HepG2 (cell line): ENCODE results near the gene PARM1. TPM values are rescaled to one million over a fixed set of nuclear protein-coding genes. Genes with fewer than 3 reads are reported as not detected.

ENCODE experiments used
- ATAC-seq: fragments of 200-7000 bp; cut with Tn5 transposase; 3 replicates; pipeline ENCODE4 v1.9.1; 2020; ENCODE audit warnings: mild to moderate bottlenecking, moderate library complexity
- BruUV-seq: library from RNA; stranded (reverse); fragments of 400-500 nt; replicated peaks from 2 replicates; lab custom pipeline; 2021; lab: Mats Ljungman, UMichigan
- CTCF ChIA-PET: fragments of 300-600 bp; formaldehyde crosslinking; extraction: SDS; loops from one replicate; lab custom pipeline; 2021; ENCODE audit warnings: low total read pairs, inconsistent platforms, low intra/inter-chr PET ratio; lab: Yijun Ruan, JAX
- POLR2A ChIA-PET: fragments of 350-600 bp; sonication (Branson Sonifier 250); formaldehyde crosslinking; loops from one replicate; lab custom pipeline; 2020; ENCODE audit warnings: antibody characterized with exemption, inconsistent platforms; lab: Yijun Ruan, JAX
- DNase-seq: peaks from one replicate; pipeline ENCODE4 v3.0.0-alpha.2; 2015; ENCODE audit warnings: low spot score
- FAIRE-seq: peaks from 3 replicates; lab custom pipeline; 2011; peaks lifted over from hg19 to GRCh38; lab: Jason Lieb, UNC
- H2AFZ ChIP-seq: one replicate; pipeline ENCODE4 v1.6.1; 2011; ENCODE audit warnings: low read length, inconsistent platforms
- H3K27ac ChIP-seq: fragments of 300-600 bp; 3 replicates; pipeline ENCODE4 v1.8.0; 2011; ENCODE audit warnings: mixed run types, mild to moderate bottlenecking, mixed read lengths, low read length, inconsistent platforms; ENCODE audit not compliant: insufficient read depth; ENCODE audit errors: extremely low read length
- H3K27me3 ChIP-seq, 2 experiments: fragments of 200-600 bp in 1 of 2; 2 replicates in 1 of 2; 3 replicates in 1 of 2; pipeline versions ENCODE4 v1.6.0 to v1.8.0; 2011; ENCODE audit warnings: low read length in 2 of 2, mild to moderate bottlenecking in 2 of 2, moderate library complexity in 2 of 2, inconsistent platforms in 1 of 2; ENCODE audit not compliant: insufficient read depth in 2 of 2, control insufficient read depth in 1 of 2
- H3K36me3 ChIP-seq, 2 experiments: fragments of 200-600 bp in 1 of 2; replicated peaks in 1 of 2; 2 replicates in 1 of 2; 3 replicates in 1 of 2; pipeline versions ENCODE4 v1.5.1 to v1.8.0; 2011; ENCODE audit warnings: low read length in 2 of 2, inconsistent platforms in 1 of 2; ENCODE audit not compliant: insufficient read depth in 2 of 2, control insufficient read depth in 1 of 2
- H3K4me1 ChIP-seq: 2 replicates; pipeline ENCODE4 v1.5.1; 2012; ENCODE audit warnings: low read length, inconsistent platforms; ENCODE audit not compliant: insufficient read depth
- H3K4me2 ChIP-seq: 2 replicates; pipeline ENCODE4 v1.6.0; 2011; ENCODE audit warnings: low read depth, low read length, inconsistent platforms
- H3K4me3 ChIP-seq, 3 experiments: fragments of 200-600 bp in 1 of 3; sonication (generic), shearing (Covaris generic) in 1 of 3; replicated peaks in 1 of 3; 2 replicates each; pipeline ENCODE4 v1.5.1; 2011 to 2016; ENCODE audit warnings: low read length in 3 of 3, inconsistent platforms in 2 of 3, low read depth in 2 of 3, mild to moderate bottlenecking in 2 of 3, control low read depth in 1 of 3, mixed read lengths in 1 of 3; ENCODE audit not compliant: insufficient read depth in 1 of 3
- H3K79me2 ChIP-seq: one replicate; pipeline ENCODE4 v1.6.1; 2011; ENCODE audit warnings: low read length, inconsistent platforms; ENCODE audit not compliant: insufficient read depth
- H3K9ac ChIP-seq: 2 replicates; pipeline ENCODE4 v1.6.0; 2011; ENCODE audit warnings: mild to moderate bottlenecking, low read depth, low read length, inconsistent platforms; ENCODE audit not compliant: insufficient read depth
- H3K9me3 ChIP-seq: 2 replicates; pipeline ENCODE4 v1.5.1; 2012; ENCODE audit warnings: mild to moderate bottlenecking, low read length
- H4K20me1 ChIP-seq: 2 replicates; pipeline ENCODE4 v1.6.0; 2011; ENCODE audit warnings: inconsistent platforms, mild to moderate bottlenecking, low read length, moderate library complexity; ENCODE audit not compliant: insufficient read depth
- MTF2 ChIP-seq: sonication (generic); formaldehyde crosslinking; IDR thresholded peaks from 2 replicates; pipeline ENCODE4 v1.5.0; 2020; ENCODE audit warnings: missing genetic modification reagents, borderline replicate concordance
- ZNF629 ChIP-seq: sonication (generic); formaldehyde crosslinking; conservative IDR thresholded peaks from 2 replicates; pipeline ENCODE4 v1.5.0; 2020; ENCODE audit warnings: missing genetic modification reagents
- ZNF768 ChIP-seq: sonication (generic); formaldehyde crosslinking; IDR thresholded peaks from 2 replicates; pipeline ENCODE4 v1.4.0; 2020; ENCODE audit warnings: missing genetic modification reagents
- ZNF800 ChIP-seq: sonication (generic); formaldehyde crosslinking; IDR thresholded peaks from 2 replicates; pipeline ENCODE4 v1.4.0; 2020; ENCODE audit warnings: missing genetic modification reagents
- WGBS: methylation state at CpG from one replicate; pipeline ENCODE4 v1.1.6; 2017; ENCODE audit warnings: low lambda C conversion rate; 5-methylcytosine and 5-hydroxymethylcytosine counted together
- in situ Hi-C: cut with HindIII; loops from 2 replicates; pipeline ENCODE4 v1.10.0; 2017; ENCODE audit warnings: low pct_unique_long_range_greater_than_20kb; ENCODE audit not compliant: extremely low pct_ligation_motif_present
- intact Hi-C: fragments of 100-400 bp; cut with micrococcal nuclease; formaldehyde crosslinking; loops from one replicate; pipeline ENCODE4 v1.10.0; 2022; ENCODE audit not compliant: unreplicated experiment
- polyA plus RNA-seq, 8 experiments: library from polyadenylated mRNA; depleted of rRNA in 3 of 8; stranded (reverse) in 7 of 8; unstranded in 1 of 8; fragments of >200 nt; fragmentation: Illumina TruSeq in 4 of 8; extraction: Trizol in 4 of 8; gene quantifications; 2 replicates each; pipeline versions ENCODE4 v1.2.1 to v1.2.3, GENCODE V29; 2011 to 2016; ENCODE audit warnings: low read depth in 4 of 8, missing spikeins in 1 of 8, mixed read lengths in 1 of 8; ENCODE audit not compliant: insufficient read depth in 1 of 8
- total RNA-seq, 5 experiments: library from RNA; depleted of rRNA; stranded (reverse); fragments of >200 nt; fragmentation: Illumina TruSeq; extraction: Trizol; gene quantifications; 2 replicates each; pipeline ENCODE4 v1.2.3, GENCODE V29; 2016; ENCODE audit warnings: low read depth in 1 of 5

The PARM1 gene
- total and polyA plus RNA-seq, 2 of the 13 experiments (the other 11 are each of a cell fraction or from before 2014, with no cell fraction given), result not detected

- Histone ChIP-seq H4K20me1 (no peaks in the 10 kb centered on the region), H3K9ac (no peak overlapping the region), H3K4me1 (peaks cover 15% of the 10 kb centered on the region), H3K36me3 (no peaks in the 10 kb centered on the region), H3K79me2 (no peaks in the 10 kb centered on the region), H3K4me2 (peak overlapping the region; percentile 83), H3K27me3 (peaks cover 7 to 22% of the 10 kb centered on the region in 2 experiments), H3K9me3 (no peaks in the 10 kb centered on the region), H3K27ac (no peak overlapping the region), H2AFZ (no peak overlapping the region), H3K4me3 (peak overlapping the region; percentile 30 to 61 (median 37); a peak in 4 of 6 replicates)
- intact Hi-C loops, result loop anchor here (5.0 kb wide), 2 partner anchors 184 to 354 kb away; no protein-coding TSS in a partner anchor
- in situ Hi-C loops, result loop anchor here (25.0 kb wide), 1 partner anchor 554 kb away; no protein-coding TSS in a partner anchor
- FAIRE-seq (no peak), DNase-seq (no peak), ATAC-seq (no peak; the same call in 1 of the 3 replicates)
- CTCF ChIA-PET, result no interaction called here
- BruUV-seq, result no TSS peak
- 16% methylated on average over 14 of the region's 28 CpGs for WGBS
- TF ChIP-seq MTF2 (CRISPR knock-in tag) (0 out of 2 replicates have a peak, but pooled peaks have one; percentile 1), ZNF800 (0 out of 2 replicates have a peak, but pooled peaks have one; percentile 49), ZNF629 (no peak), ZNF768 (CRISPR knock-in tag) (peak; percentile 72; the same call in 1 of the 2 replicates)
- POLR2A ChIA-PET, result no interaction called here
These were observed 673 bp downstream of the PARM1 start for GRCh38 chr4:74933562-74934015.
